H1 (cell line): ENCODE results near the gene KDM6A. TPM values are rescaled to one million over a fixed set of nuclear protein-coding genes. Genes with fewer than 3 reads are reported as not detected.

Experiments
- CTCF ChIA-PET: fragments of 300-600 bp; sonication (Branson Sonifier 250); formaldehyde crosslinking; loops from one replicate; lab custom pipeline; 2021; ENCODE audit not compliant: partially characterized antibody; lab: Charles Lee
- POLR2A ChIA-PET: fragments of 300-600 bp; sonication (Branson Sonifier 250); formaldehyde crosslinking; loops from one replicate; lab custom pipeline; 2021; ENCODE audit warnings: inconsistent platforms; ENCODE audit not compliant: partially characterized antibody; lab: Charles Lee
- DNase-seq, 2 experiments: peaks; one replicate each; pipeline versions ENCODE4 v3.0.0 to v3.0.0-alpha.2; 2010 to 2022; ENCODE audit warnings: low spot score in 2 of 2, low read depth in 1 of 2, mixed read lengths in 1 of 2
- FAIRE-seq: peaks from 2 replicates; lab custom pipeline; 2011; peaks lifted over from hg19 to GRCh38; lab: Jason Lieb, UNC
- H2AFZ ChIP-seq: 2 replicates; pipeline ENCODE4 v1.8.1; 2012; ENCODE audit warnings: low read length, inconsistent platforms
- H2AK5ac ChIP-seq: 2 replicates; pipeline ENCODE4 v1.6.1; 2013; ENCODE audit warnings: low read depth, low read length
- H2BK120ac ChIP-seq: replicated peaks from 2 replicates; pipeline ENCODE3; 2013; ENCODE audit warnings: low read depth, low read length, inconsistent platforms
- H2BK12ac ChIP-seq: 2 replicates; pipeline ENCODE4 v1.6.1; 2013; ENCODE audit warnings: low read depth, low read length
- H2BK15ac ChIP-seq: 2 replicates; pipeline ENCODE4 v1.6.1; 2013; ENCODE audit warnings: low read length
- H2BK20ac ChIP-seq: 2 replicates; pipeline ENCODE4 v1.6.1; 2013; ENCODE audit warnings: low read length
- H2BK5ac ChIP-seq: 2 replicates; pipeline ENCODE4 v1.6.1; 2013; ENCODE audit warnings: low read depth, low read length
- H3K14ac ChIP-seq: 2 replicates; pipeline ENCODE4 v1.6.1; 2013; ENCODE audit warnings: inconsistent platforms; ENCODE audit not compliant: insufficient read length
- H3K18ac ChIP-seq: 2 replicates; pipeline ENCODE4 v1.6.1; 2013; ENCODE audit warnings: low read length; ENCODE audit errors: extremely low read depth
- H3K23ac ChIP-seq: 2 replicates; pipeline ENCODE4 v1.6.1; 2013; ENCODE audit warnings: inconsistent platforms; ENCODE audit not compliant: insufficient read length
- H3K23me2 ChIP-seq: 2 replicates; pipeline ENCODE4 v1.6.1; 2013; ENCODE audit warnings: low read depth, low read length
- H3K27ac ChIP-seq: 2 replicates; pipeline ENCODE4 v1.6.1; 2011; ENCODE audit warnings: low read depth, low read length, inconsistent platforms
- H3K27me3 ChIP-seq, 4 experiments: replicated peaks in 1 of 4; 1 replicate in 1 of 4; 2 replicates in 3 of 4; pipeline versions ENCODE4 v1.6.1 to v1.8.1; 2011 to 2013; ENCODE audit warnings: low read length in 3 of 4, mild to moderate bottlenecking in 3 of 4, inconsistent platforms in 2 of 4, mixed read lengths in 2 of 4, moderate library complexity in 1 of 4; ENCODE audit not compliant: control insufficient read depth in 3 of 4, insufficient read depth in 3 of 4; ENCODE audit errors: extremely low read depth in 1 of 4
- H3K36me3 ChIP-seq, 4 experiments: 2 replicates each; pipeline versions ENCODE4 v1.6.1 to v1.8.1; 2011 to 2013; ENCODE audit warnings: mild to moderate bottlenecking in 4 of 4, low read length in 3 of 4, moderate library complexity in 2 of 4, control low read depth in 1 of 4, inconsistent platforms in 1 of 4; ENCODE audit not compliant: insufficient read depth in 4 of 4, control insufficient read depth in 2 of 4
- H3K4ac ChIP-seq: replicated peaks from 2 replicates; pipeline ENCODE3; 2013; ENCODE audit warnings: low read length, low read depth, mixed read lengths, inconsistent platforms; ENCODE audit not compliant: insufficient read length
- H3K4me1 ChIP-seq, 4 experiments: replicated peaks in 1 of 4; 1 replicate in 1 of 4; 2 replicates in 3 of 4; pipeline versions ENCODE4 v1.6.1 to v1.8.1; 2011 to 2013; ENCODE audit warnings: low read length in 3 of 4, inconsistent platforms in 2 of 4, mixed read lengths in 1 of 4; ENCODE audit not compliant: insufficient read depth in 4 of 4, control insufficient read depth in 3 of 4
- H3K4me2 ChIP-seq, 2 experiments: 2 replicates each; pipeline versions ENCODE4 v1.6.1 to v1.8.1; 2011 to 2013; ENCODE audit warnings: low read depth in 2 of 2, low read length in 2 of 2, control low read depth in 1 of 2, inconsistent platforms in 1 of 2, mild to moderate bottlenecking in 1 of 2; ENCODE audit not compliant: insufficient read depth in 1 of 2
- H3K4me3 ChIP-seq, 4 experiments: fragments of 200-600, 300-600 bp in 1 of 4; sonication (generic), shearing (Covaris generic), sonication (Bioruptor Twin) in 1 of 4; 2 replicates each; pipeline versions ENCODE4 v1.5.1 to v1.8.1; 2011 to 2016; ENCODE audit warnings: low read length in 4 of 4, low read depth in 3 of 4, control low read depth in 2 of 4, inconsistent platforms in 2 of 4, mild to moderate bottlenecking in 2 of 4, mixed read lengths in 1 of 4, moderate library complexity in 1 of 4; ENCODE audit not compliant: insufficient read depth in 2 of 4; ENCODE audit errors: extremely low read depth in 1 of 4
- H3K56ac ChIP-seq: replicated peaks from 2 replicates; pipeline ENCODE3; 2013; ENCODE audit warnings: low read depth, mild to moderate bottlenecking, mixed read lengths, low read length, inconsistent platforms; ENCODE audit not compliant: insufficient read length
- H3K79me1 ChIP-seq: 2 replicates; pipeline ENCODE4 v1.6.1; 2013; ENCODE audit warnings: low read depth, low read length, control low read depth
- H3K79me2 ChIP-seq, 2 experiments: 2 replicates each; pipeline versions ENCODE4 v1.6.1 to v1.8.1; 2012 to 2013; ENCODE audit warnings: low read length in 2 of 2, mild to moderate bottlenecking in 2 of 2, inconsistent platforms in 1 of 2; ENCODE audit not compliant: insufficient read depth in 2 of 2, control insufficient read depth in 1 of 2
- H3K9ac ChIP-seq, 4 experiments: replicated peaks in 1 of 4; 1 replicate in 1 of 4; 2 replicates in 3 of 4; pipeline versions ENCODE4 v1.6.1 to v1.8.1; 2011 to 2013; ENCODE audit warnings: low read depth in 3 of 4, low read length in 3 of 4, control low read depth in 2 of 4, mild to moderate bottlenecking in 2 of 4, moderate library complexity in 2 of 4, inconsistent platforms in 1 of 4; ENCODE audit errors: extremely low read depth in 1 of 4
- H3K9me3 ChIP-seq, 2 experiments: 2 replicates each; pipeline versions ENCODE4 v1.6.1 to v1.8.1; 2012 to 2013; ENCODE audit warnings: mild to moderate bottlenecking in 2 of 2, moderate library complexity in 2 of 2, control low read depth in 1 of 2, inconsistent platforms in 1 of 2, low read depth in 1 of 2, low read length in 1 of 2, mixed read lengths in 1 of 2; ENCODE audit not compliant: insufficient read depth in 2 of 2
- H4K20me1 ChIP-seq, 2 experiments: replicated peaks in 1 of 2; 2 replicates each; pipeline versions ENCODE3 to v1.8.1; 2011 to 2013; ENCODE audit warnings: inconsistent platforms in 2 of 2, low read length in 2 of 2, mild to moderate bottlenecking in 1 of 2; ENCODE audit not compliant: insufficient read depth in 2 of 2, control insufficient read depth in 1 of 2
- H4K5ac ChIP-seq: 2 replicates; pipeline ENCODE4 v1.6.1; 2013; ENCODE audit warnings: low read length, low read depth, mixed read lengths, inconsistent platforms; ENCODE audit not compliant: insufficient read length
- H4K8ac ChIP-seq: 2 replicates; pipeline ENCODE4 v1.8.0; 2013; ENCODE audit warnings: mild to moderate bottlenecking, moderate library complexity, low read length, inconsistent platforms; ENCODE audit not compliant: insufficient read depth; ENCODE audit errors: extremely low read depth
- H4K91ac ChIP-seq: replicated peaks from 2 replicates; pipeline ENCODE3; 2013; ENCODE audit warnings: low read length, mixed read lengths, inconsistent platforms; ENCODE audit not compliant: insufficient read length
- ATF3 ChIP-seq: IDR thresholded peaks from 2 replicates; pipeline ENCODE4 v1.6.1; 2011; ENCODE audit warnings: low read depth, mild to moderate bottlenecking, low read length; ENCODE audit not compliant: insufficient read depth
- SP2 ChIP-seq: IDR thresholded peaks from 2 replicates; pipeline ENCODE4 v1.6.1; 2012; ENCODE audit warnings: mild to moderate bottlenecking, low read length, inconsistent platforms
- TBP ChIP-seq: IDR thresholded peaks from 2 replicates; pipeline ENCODE4 v1.6.1; 2011; ENCODE audit warnings: low read depth, low read length, improper control_type of control experiment
- WGBS, 2 experiments: shearing (Covaris generic) in 1 of 2; methylation state at CpG; one replicate each; pipeline versions ENCODE4 v1.1.6 to v1.1.7; 2013 to 2015; ENCODE audit warnings: low lambda C conversion rate in 2 of 2, mixed read lengths in 2 of 2, inconsistent platforms in 1 of 2, low coverage in 1 of 2, missing lambda C conversion rate in 1 of 2; ENCODE audit not compliant: insufficient replicate concordance in 2 of 2, insufficient coverage in 1 of 2, insufficient read length in 1 of 2; ENCODE audit errors: extremely low coverage in 1 of 2, missing lambda C conversion rate in 1 of 2; 5-methylcytosine and 5-hydroxymethylcytosine counted together
- polyA plus RNA-seq, 7 experiments: library from polyadenylated mRNA; depleted of rRNA in 3 of 7; stranded (reverse) in 5 of 7; unstranded in 2 of 7; fragments of >200 nt in 5 of 7; fragments of 200-250 nt in 2 of 7; gene quantifications; 1 replicate in 5 of 7; 2 replicates in 1 of 7; 4 replicates in 1 of 7; pipeline versions ENCODE4 v1.2.1 to v1.2.3, GENCODE V29; 2011 to 2013; ENCODE audit warnings: missing spikeins in 2 of 7, mixed read lengths in 2 of 7
- total RNA-seq: library from RNA; stranded (reverse); fragmentation: NEBNext Ultra II Directional; extraction: Animal tissue kit (Norgen Biotek cat#: 25700); gene quantifications from 2 replicates; pipeline ENCODE4 v1.2.1, GENCODE V29; 2021

The KDM6A gene
- total and polyA plus RNA-seq, 2 of the 8 experiments (the other 6 are each of a cell fraction or from before 2014, with no cell fraction given) = 43.5 to 58.4 TPM

DNA sequence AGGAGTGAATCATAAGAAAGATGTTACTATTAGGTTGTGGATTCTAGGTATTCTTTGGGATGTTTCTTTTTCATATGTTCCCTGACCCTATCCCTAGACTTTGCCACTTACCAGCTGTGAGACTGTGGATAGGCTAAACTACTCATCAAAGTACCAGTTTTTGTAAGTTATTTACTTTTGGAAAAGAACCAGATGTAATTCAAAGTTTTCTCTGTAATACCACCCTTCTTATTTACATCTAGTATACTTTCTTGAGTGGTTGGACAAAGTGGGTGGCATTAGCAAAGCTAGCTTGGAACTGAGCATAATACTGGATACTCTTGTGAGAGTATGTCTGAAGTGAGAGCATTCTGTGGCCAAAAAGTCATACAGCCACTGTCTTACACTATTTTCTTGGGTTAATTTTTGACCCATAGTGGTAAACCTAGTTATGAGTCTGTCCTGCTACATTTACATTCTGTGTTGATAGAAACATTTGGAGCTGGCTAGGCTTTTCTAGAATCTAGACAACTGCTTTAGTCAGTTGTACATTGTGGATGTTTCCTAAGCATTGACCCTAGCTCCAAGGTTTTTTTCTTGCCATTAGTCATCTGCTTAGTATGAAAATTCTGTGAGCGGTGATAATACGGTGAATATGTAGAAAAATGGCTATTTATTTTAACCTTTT is 41.7 kb downstream of the KDM6A start:
- H3K14ac ChIP-seq = no peak overlapping the region
- no peaks in the 10 kb centered on the region for H3K4me1 ChIP-seq
- H3K79me2 ChIP-seq = peaks cover 5 to 82% of the 10 kb centered on the region in 2 experiments; a peak in 3 of 4 replicates
- no peak overlapping the region for H2AK5ac ChIP-seq
- H2AFZ ChIP-seq = no peak overlapping the region
- H3K4me3 ChIP-seq = no peak overlapping the region
- H3K27me3 ChIP-seq = no peaks in the 10 kb centered on the region
- no peak overlapping the region for H3K9ac ChIP-seq
- no peak overlapping the region for H2BK20ac ChIP-seq
- FAIRE-seq (no peak), DNase-seq (no peak)
- no peak overlapping the region for H4K91ac ChIP-seq
- no peak overlapping the region for H3K18ac ChIP-seq
- ChIA-PET CTCF (no interaction called here), POLR2A (interaction anchor here (0.7 kb wide), 1 partner anchor 36 kb away, joined by 3 read pairs; no protein-coding TSS in a partner anchor)
- H2BK120ac ChIP-seq = no peak overlapping the region
- 100% methylated on average over 2 of the region's 2 CpGs; no CpG with 5 or more reads in 1 of the 2 experiments for WGBS, 2 experiments
- no peak overlapping the region for H4K5ac ChIP-seq
- peaks cover 0 to 10% of the 10 kb centered on the region in 2 experiments; a peak in 1 of 4 replicates for H3K9me3 ChIP-seq
- no peak overlapping the region for H3K27ac ChIP-seq
- no peak overlapping the region for H2BK15ac ChIP-seq
- H2BK5ac ChIP-seq = no peak overlapping the region
- H3K4me2 ChIP-seq = no peak overlapping the region
- no peaks in the 10 kb centered on the region for H3K23me2 ChIP-seq
- TF ChIP-seq SP2 (no peak), TBP (no peak), ATF3 (no peak)
- H3K23ac ChIP-seq = no peak overlapping the region
- H3K56ac ChIP-seq = no peak overlapping the region
- no peak overlapping the region for H2BK12ac ChIP-seq
- H4K20me1 ChIP-seq = no peaks in the 10 kb centered on the region
- no peak overlapping the region for H3K4ac ChIP-seq
- no peaks in the 10 kb centered on the region; the same call in 1 of the 2 replicates for H3K79me1 ChIP-seq
- H4K8ac ChIP-seq = no peak overlapping the region
- H3K36me3 ChIP-seq = peaks cover 0 to 4% (median 0%) of the 10 kb centered on the region in 4 experiments; a peak in 1 of 8 replicates
